IPS-NIHi7 (cell line): ENCODE measurements around the gene PPP2R2C.
A peak's percentile ranks its signal among the peaks of the same experiment; 100 is the strongest.

ENCODE experiments used
- DNase-seq: peaks from one replicate; pipeline ENCODE4 v3.0.0; 2012; ENCODE audit warnings: mixed read lengths; ENCODE audit errors: extremely low spot score

The PPP2R2C gene

DNA sequence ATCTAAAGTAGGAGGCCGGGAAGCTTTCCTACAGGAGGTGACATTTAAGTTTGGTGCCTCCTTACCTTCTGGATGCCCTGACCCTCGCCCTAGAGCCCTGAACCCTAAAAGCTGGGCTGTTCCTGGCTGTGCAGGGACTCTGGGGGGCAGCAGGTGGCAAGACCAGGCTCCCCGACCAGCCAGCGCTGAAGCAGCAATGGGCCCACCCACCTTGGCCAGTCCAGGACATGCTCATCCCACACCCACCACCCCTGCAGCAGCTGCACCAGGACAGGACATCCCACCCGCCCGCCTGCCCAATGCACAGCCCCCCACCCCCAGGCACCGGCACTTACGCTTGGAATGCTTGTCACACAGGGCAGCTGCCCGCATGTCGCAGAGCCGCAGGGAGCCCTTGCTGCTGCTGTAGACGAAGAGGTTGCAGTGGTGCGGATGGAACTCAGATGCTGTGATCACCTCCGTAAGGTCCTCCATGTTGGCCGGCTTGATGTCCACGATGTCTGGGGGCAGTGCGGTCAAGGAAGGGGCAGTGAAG, 124.8 kb downstream of the PPP2R2C start:
- DNase-seq: no peak

DNA sequence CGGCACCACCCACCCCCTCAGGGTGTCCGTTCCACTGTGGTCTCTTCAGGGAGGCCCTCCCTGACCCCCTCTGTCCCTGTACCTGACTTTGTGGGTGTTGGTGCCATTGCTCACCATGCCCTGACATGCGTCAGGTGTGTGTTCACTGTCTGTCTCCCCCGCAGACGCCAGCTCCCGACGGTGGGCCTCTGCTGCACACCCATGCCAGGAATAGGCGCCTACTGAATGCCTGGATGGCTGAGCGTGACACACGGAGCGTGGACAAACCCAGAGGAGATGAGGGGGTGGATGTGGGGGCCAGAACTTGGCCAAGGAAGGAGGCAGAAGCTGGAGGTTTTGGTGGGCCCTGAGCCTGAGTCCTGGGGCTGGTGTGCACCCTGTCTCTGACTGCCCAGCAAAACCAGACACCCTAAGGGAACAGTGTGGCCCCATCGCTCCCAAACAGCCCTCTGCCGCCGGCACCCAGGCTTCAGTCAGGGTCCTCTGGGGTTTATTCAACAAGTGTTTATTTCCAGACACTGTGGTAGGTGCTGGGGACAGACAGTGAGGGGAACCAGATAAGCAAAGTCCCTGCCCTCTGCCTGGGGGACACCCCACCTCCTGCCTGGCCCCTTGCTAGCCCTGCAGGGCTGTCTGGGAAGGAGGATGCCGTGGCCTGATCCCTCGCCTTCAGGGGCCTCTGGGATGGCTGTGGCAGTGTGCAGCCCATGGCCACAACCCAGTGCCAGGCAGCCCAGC, 125.9 kb downstream of the PPP2R2C start:
- DNase-seq: no peak

DNA sequence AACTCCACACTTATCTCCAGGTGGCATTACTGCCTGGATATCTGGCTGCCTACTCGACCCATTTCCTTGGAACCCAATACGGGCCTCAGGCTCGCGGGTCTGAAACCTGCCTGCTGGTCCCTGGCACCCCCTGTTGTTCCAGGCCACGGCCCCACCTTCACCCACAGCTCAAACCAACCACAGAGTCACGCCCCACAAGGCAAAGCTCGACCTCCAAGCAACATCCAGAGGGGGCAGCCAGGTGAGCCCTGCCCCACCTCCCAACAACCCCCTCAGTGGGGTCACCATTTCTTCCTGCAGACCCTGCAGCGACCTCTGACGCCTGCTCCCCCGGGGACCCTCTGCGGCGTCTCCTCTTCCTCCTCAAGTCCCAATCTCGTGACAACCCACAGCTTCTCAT, 126.5 kb downstream of the PPP2R2C start:
- no peak for DNase-seq

DNA sequence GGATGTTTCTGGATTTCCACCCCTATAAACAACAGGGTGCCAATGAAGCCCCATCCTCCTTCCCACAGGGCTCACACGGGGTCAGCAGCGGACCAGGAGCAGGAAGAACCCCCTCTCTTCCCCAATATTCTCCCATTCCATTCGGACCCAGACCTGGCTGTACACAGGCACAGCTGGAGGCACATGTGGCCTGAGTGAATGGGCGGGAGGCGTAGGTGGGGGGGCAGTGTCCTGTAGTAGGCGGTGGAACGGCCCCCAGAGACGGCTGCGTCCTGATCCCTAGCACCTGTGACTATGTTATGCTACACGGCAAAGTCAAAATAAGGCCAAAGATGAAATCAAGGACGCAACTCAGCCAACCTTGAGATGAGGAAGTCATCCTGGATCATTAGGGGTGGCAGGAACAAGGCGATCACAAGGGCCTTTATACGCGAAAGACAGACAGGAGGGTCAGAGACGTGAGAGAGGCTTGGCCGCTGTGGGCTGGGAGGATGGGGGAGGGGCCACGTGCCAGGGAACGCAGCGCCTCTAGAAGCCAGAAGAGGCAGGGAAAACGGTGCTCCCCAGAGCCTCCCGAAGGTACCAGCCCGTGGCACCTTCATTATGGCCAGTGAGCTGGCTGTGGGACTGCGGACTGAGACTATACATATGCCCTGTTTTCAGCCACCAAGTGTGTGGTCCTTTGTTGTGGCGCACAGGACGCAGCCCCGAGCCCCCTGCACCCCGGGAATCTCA, 127.2 kb downstream of the PPP2R2C start:
- no peak for DNase-seq

DNA sequence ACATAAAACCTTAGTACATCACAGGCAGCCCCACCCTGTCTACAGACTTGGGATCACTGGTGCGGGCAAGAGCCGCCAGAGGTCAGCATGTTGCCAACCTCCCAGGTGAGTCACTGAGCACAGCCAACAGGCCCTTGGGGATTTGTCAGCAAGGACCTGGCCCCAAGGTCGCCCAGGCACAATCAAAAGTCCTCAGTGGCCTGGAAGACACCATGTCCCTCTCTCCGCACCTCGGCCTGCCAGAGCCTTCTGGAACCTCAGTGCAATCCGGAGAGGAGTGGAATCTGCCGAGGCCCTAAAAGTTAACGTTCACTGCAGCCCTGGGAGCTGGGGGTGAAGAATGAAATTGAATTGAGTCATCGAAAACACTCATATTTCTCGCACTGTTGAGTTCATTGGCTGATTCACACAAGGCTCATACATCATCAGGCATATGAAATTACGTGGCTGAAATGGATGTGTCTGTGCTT, 128.4 kb downstream of the PPP2R2C start:
- peak; percentile 61 for DNase-seq

DNA sequence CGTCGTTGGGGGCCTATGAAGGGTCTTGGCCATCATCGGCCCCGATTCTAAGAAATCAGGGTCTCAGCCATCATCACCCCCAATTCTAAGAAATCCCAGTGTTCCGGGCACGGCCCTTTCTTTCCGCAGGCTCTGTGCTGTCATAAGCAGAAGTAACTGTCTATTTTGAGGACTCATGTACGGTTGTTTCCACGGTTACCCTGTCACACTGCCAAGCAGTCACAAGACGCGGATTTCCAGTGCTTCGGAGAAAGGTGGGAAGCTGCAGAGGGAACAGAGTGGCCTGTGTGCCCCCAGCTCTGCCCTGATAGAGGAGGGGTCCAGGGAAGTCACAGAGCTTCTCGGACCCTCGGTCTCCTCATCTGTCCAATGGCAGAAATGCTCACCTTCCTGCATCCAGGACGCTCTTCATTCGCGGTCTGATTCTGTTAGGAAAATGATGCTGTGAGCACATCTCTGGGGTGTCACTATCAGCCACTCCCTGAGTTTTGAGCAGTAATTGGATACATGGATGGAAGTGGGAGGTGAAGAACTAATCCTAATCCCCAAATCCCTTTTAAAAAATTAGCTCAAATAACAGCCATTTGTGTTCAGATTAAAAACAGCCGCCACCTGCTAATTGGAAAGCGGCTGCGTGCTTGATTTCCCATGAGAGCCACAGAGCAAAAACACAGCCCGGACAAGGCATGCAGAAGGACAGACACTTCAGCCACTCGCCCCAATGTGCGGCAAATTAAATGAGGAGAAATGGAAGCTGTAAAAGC, 129.7 kb downstream of the PPP2R2C start:
- no peak for DNase-seq

DNA sequence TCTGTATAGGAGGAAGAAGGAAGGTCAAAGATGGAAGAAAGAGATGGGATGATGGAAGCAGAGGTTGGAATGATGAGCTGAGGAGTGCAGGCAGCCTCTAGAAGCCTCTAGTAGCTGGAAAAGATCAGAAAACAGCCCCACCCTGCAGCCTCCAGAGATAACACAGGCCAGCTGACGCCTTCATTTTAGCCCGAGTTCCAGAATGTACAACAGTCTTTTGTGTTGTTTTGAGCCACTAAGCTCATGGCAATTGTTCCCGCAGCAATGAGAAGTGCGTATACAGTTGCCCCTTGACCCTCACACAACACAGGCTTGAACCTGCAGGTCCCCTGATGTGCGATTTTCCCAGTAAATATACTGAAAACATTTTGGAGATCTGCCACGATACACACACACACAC, 130.7 kb downstream of the PPP2R2C start:
- no peak for DNase-seq

DNA sequence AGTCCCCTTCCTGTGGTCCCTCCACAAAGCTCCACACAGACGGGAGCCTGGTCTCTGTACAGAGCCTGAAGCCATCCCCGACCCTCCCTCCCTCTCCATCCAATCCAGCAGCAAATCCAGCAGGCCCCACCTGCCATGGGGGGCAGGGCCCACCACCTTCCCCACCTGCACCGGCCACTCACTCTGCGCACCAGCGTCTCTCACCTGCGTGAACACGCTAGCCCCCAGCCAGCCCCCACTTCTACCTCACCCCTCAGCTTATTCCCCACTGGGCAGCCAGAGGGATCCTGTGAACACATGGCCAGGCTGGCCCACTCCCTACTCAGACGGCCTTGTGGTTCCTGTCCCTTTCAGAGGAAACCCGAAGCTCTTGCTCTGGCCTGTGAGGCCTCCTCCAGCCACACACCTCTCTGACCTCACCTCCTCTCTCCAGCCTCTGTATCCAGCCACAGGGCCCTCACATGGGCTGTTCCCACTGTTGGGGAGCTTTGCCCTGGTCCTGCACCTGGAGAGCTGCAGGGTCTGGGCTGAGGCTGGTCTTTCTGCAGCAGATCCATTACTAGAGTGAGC, 131.9 kb downstream of the PPP2R2C start:
- DNase-seq: no peak

DNA sequence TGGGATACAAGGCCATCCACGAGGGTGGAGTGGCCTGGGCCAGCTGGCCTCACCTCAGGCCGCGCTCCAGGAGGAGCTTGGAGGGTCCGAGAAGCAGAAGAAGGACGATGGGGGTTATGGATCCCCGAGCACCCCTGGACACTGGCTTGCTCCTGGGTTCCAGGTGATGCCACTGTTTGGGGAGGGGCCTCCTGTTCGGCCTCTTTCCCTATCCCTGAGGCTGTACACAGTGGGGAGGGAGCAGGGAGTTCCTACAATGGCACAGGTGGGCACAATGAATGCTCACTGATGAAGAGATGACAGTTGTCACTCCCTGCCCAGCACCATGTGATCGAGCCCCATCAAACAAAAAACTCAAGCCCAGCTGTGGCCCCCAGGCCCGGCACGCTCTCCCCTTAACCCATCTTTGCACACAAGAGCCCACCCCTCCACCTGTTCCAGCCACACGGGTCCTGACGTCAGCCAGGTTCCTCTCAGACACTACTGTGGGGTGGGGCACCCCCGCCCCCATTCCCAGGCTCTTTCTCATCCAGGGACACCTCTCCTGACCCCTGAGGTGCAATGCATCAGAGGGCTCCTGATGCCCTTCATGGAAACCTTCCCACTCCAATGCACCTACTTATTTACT, 132.5 kb downstream of the PPP2R2C start:
- DNase-seq: no peak

DNA sequence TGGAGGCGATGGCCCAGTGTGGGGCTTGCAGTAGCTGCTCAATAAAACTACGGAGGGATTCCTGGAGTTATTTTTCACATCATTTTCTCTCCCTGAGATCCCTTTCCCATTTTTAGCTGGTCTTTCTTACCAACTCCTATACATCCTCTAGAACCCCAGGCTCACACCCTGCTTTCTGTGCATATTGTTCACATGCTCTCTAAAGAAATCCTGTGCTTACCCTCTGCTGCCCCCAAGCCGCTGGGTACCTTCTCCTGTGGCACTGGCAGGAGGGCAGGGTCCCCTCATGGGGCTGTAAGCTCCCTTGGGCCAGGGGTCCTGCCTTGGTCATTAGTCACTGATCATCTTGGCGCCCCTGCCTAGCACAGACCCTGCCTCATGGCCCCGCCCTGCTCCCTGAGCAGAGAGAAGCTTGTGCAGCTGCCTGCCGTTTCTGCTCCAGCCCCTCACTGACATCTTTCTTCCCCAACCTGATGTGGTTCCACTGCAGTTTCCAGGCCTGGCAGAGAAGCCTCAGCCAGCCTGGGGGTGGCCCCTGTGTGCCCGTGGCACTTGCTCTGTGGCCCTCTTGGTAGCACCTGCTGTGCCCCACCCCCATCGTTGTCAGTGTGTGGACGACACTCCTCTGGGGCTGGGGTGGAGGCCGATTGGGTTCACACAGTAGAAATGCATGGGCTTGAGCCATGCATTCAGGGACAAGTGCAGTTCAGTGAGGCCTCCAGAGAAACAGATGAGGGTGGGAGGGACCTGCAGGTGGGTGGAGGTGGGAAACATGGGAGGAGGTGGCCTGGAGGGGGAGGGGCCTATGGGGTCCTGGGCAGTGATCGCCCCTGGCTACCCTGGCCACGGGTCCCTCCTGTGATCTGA, 133.2 kb downstream of the PPP2R2C start:
- DNase-seq: no peak

DNA sequence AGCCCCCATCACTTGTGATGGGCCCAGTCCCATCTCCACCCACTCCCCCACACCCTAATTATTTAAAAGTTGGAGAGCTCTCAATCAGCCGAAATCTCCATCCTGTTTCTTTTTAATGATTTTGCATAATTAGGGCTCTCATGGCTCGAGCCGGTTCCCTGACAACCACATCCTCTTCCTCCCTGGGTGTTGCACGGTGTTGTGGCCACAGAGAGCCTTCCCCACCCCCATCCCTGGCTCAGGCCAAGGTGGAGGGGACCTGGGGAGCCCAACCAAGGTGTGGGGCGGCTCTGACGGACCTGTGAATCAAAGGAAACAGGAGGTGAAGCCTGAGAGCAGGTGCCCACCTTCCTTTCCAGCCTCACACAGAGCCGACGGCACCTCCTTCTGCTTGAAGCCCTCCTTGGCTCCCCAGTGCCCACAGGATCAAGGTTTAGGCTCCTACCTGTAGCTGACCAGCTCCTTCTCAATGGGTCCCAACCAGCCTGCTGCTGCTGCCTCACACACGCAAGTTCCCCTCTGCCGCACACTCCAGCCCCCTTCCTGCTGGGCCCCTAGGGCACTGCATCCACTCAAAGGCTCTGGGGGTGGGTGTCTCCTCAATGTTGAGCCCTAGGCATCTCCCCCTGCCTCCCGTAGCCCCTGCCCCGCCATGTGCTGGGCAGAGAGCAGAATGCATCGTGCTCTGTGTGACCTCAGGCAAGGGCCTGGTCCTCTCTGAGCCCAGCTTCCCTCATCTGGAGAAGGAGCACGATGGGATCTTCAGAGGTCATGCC, 134.1 kb downstream of the PPP2R2C start:
- DNase-seq: no peak

DNA sequence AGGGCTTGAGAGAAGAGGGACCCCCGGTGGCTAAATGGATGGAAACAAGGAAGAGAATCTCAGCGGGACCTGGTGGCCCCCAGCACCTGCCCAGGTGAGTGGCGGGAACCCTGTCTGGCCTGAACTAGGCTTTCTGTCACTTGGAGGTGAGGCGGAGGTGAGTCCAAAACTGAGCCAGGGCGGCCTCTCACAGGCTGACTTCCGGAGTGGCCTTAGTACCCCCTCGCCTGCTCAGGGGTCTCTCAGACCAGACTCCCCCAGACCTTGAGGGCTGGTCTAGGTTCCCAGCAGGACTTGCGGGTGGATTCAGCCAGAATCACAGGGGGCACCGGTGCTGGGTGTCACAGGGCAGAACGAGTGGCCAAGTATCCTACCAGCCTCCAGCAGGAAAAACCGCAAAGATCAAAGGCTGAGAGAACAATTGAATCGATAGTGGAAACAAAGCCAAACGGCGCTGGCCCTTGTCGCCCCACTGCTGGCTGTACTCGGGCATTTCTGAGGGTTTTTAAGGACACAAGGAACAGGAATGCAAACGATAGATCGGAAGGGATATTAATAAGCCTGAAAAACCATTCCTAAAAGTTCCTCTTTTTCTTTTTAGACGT, 135.0 kb downstream of the PPP2R2C start:
- DNase-seq: no peak

DNA sequence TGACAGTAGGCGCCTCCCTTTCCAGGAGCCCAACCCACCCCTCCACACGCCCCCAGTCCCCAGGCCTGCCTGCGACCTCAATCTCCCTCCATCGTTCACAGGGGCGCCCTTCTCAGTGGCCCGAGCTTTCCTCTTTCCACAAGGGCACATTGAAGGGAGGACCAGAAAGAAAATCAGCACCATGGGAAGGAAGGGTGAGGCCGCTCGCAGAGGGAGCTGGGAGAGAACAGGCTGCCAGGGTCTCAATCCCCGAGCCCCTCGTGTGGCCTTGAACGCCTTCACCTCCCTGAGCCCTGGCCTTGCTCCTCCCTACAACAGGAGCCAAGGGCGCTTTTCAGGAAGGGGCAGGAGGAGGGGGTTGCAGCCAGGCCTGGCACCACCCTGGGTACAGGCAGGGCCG, 136.2 kb downstream of the PPP2R2C start:
- DNase-seq: no peak

DNA sequence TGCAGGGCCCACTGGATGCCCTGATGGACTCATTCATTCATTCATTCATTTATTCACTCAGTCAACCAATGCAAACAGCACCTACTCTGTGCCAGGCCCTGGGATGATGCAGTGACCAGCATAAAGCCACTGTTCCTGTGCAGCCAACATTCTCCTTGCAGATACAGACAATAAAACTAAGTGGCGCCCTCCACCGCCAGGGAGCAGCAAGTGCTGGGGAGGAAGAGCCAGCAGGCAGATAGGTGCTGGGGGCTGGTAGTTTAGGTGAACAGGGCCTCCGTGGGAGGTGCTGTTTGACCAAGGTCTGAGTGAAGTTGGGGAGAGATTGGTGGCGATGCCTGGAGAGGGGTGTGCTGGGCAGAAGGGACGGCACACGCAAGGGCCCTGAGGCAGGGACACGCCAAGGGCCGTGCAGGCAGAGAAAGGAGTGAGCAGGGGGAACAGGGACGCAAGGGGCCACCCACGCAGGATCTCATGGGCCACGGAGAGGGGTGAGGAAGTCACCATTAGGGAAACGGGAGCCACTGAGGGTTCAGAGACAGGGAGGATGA, 137.3 kb downstream of the PPP2R2C start:
- DNase-seq: no peak

DNA sequence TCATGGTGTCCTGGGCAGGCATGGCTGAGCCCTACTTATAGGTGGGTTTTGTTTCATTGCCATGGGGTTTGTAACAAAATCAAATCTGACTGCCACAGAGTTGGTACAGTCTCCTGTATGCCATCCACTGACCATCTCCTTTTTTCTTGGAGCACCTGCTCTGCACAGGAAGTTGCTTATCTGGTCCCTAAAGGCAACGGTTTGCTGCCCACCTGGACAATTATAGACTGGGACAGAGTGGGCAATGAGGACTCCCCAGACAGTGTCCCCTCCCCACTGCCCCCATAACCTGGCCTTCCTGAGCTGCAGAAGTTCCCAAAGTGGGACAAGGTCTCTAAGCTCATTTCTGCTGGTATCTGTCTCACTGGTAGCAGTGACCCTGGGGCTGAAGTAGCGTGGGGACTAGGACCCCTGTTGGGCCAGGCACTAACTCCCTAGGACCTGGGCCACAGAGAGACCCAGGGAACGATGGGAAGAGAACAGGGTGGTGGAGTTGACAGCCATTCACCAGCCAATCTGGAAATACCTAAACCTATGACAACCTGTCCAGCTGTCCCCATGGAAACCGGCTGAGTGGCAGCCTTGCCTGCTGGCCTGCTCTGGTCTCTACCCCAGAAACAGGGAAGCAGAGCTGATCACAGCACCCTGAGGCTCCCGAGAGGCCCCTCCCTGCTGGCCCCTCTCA, 138.1 kb downstream of the PPP2R2C start:
- DNase-seq: no peak

DNA sequence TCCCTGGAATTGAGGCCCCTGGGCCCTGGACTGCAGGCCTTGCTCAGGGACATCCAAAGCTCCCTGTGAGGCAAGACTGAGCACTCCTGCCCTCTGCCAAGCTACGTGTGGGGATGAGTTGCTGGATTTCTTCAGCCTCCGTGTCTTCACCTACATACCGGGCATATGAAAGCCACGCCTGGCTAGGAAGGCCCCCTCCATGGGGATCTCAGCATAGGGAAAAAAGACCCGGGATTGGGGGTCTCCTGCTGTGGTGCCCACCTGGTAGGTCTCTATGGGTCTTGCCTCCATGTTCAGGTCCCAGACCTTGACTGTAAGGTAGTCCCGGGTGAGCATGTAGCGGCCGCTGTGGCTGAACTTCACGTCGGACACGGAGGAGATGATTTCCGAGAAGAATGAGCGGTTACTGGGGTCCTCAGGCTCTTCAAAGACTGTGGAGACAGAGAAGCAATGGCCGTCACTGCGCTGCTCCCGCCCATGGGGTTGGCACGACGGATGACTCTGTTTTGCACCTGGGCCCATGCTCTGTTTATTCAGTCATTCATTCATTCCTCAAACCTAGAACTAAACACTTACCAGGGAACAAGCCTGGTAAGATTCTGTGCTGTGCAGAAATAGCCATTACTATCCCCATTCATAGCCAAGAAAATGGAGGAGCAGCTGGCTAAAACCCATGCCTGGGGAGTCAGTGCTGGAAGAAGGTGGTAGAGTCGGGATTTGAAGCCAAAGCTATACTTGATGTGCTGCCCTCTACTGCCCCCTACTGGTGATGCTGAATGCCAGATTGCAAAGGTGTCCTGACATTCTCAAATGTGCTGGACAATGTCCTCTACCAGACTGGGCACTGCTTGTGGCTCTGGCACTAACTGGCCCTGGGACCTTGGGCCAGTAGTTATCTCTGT, 138.9 kb downstream of the PPP2R2C start:
- DNase-seq: no peak

DNA sequence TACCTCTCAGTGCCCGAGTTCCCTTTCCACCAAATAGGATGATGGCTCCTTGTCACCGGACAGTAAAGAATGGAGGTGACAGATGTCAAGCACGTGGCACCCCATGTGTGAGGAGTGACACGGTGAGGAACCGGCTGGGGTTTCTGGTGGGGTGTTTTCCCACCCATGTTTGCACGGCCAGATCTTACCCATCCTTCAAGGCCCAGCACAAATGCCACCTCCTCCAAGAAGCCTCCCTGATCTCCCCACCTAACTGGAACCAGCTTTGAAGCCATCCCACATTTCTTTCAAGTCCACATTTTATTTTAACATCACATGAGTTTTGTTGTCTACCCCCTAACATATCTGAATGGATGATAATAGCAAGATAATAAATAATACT, 139.8 kb downstream of the PPP2R2C start:
- DNase-seq: no peak
